ENCODE measurements around the gene C16orf46.
A peak's percentile ranks its signal among the peaks of the same experiment; 100 is the strongest.

DNA sequence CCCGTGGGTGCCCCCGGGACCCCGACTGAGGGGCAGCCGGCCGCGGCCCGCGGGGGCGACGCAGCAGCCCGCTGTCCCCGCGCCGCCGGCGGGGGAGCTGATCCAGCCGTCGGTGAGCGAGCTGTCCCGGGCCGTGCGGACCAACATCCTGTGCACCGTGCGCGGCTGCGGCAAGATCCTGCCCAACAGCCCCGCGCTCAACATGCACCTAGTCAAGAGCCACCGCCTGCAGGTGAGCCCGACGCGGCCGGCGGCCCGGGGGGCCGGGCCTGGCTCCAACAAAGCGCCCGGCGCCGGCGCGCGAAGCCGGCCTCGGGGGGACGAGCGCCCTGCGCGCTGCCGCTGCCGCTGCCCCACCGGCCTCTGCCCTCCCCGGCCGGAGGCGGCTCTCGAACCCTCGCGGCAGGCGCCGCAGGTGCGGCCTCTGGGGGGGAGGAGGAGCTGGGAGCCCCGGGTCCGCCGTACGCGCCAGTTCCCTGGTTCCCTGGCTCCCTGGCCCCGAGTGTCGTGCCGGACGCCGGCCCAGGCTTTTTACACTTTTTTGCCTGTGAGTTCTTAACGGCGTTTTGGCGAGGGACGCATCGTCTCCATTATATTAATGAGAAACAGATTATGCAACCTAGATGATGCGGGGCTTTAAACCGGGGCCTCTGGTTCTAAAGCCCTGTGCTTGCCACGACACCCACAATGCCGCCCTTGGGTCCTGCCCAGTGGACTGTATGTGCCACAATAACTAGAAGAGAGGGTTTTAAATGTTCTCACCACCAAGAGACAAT, 40.9 kb downstream of the C16orf46 start:
- TF ChIP-seq MEIS2 (CRISPR knock-in tag; IDR thresholded peaks at IDR 0.05) (0 out of 2 replicates have a peak, but pooled peaks have one; percentile 38), ZBTB33 (CRISPR knock-in tag; IDR thresholded peaks at IDR 0.05) (no peak), POLR2A (IDR thresholded peaks at IDR 0.05; ENCODE audit: insufficient read depth in 1 of 2, low read depth in 2 of 2, low read length in 2 of 2) (peak in 1 of 2 experiments; percentile 39; a peak in 1 of 4 replicates), DR1 (CRISPR knock-in tag; IDR thresholded peaks at IDR 0.05) (no peak), POLR2G (IDR thresholded peaks at IDR 0.05; ENCODE audit: low read depth, low read length) (no peak; the same call in 1 of the 2 replicates), ZNF674 (CRISPR knock-in tag; IDR thresholded peaks at IDR 0.05; ENCODE audit: low read depth) (no peak), FOXK2 (IDR thresholded peaks at IDR 0.05) (no peak), ARID2 (CRISPR knock-in tag; IDR thresholded peaks at IDR 0.05; ENCODE audit: borderline replicate concordance) (no peak), TCF7L2 (IDR thresholded peaks at IDR 0.05; ENCODE audit: low read depth, low read length) (no peak), SIN3A (IDR thresholded peaks at IDR 0.05; ENCODE audit: borderline replicate concordance, low read depth, low read length) (no peak; the same call in 1 of the 2 replicates)
- TF ChIP-seq, protein P1, sequence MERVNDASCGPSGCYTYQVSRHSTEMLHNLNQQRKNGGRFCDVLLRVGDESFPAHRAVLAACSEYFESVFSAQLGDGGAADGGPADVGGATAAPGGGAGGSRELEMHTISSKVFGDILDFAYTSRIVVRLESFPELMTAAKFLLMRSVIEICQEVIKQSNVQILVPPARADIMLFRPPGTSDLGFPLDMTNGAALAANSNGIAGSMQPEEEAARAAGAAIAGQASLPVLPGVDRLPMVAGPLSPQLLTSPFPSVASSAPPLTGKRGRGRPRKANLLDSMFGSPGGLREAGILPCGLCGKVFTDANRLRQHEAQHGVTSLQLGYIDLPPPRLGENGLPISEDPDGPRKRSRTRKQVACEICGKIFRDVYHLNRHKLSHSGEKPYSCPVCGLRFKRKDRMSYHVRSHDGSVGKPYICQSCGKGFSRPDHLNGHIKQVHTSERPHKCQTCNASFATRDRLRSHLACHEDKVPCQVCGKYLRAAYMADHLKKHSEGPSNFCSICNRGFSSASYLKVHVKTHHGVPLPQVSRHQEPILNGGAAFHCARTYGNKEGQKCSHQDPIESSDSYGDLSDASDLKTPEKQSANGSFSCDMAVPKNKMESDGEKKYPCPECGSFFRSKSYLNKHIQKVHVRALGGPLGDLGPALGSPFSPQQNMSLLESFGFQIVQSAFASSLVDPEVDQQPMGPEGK (CRISPR knock-in tag; IDR thresholded peaks at IDR 0.05), result 0 out of 2 replicates have a peak, but pooled peaks have one; percentile 41
- TF ChIP-seq, protein P2, sequence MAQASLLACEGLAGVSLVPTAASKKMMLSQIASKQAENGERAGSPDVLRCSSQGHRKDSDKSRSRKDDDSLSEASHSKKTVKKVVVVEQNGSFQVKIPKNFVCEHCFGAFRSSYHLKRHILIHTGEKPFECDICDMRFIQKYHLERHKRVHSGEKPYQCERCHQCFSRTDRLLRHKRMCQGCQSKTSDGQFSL (CRISPR knock-in tag; IDR thresholded peaks at IDR 0.05), result no peak
- TF ChIP-seq, protein P3, sequence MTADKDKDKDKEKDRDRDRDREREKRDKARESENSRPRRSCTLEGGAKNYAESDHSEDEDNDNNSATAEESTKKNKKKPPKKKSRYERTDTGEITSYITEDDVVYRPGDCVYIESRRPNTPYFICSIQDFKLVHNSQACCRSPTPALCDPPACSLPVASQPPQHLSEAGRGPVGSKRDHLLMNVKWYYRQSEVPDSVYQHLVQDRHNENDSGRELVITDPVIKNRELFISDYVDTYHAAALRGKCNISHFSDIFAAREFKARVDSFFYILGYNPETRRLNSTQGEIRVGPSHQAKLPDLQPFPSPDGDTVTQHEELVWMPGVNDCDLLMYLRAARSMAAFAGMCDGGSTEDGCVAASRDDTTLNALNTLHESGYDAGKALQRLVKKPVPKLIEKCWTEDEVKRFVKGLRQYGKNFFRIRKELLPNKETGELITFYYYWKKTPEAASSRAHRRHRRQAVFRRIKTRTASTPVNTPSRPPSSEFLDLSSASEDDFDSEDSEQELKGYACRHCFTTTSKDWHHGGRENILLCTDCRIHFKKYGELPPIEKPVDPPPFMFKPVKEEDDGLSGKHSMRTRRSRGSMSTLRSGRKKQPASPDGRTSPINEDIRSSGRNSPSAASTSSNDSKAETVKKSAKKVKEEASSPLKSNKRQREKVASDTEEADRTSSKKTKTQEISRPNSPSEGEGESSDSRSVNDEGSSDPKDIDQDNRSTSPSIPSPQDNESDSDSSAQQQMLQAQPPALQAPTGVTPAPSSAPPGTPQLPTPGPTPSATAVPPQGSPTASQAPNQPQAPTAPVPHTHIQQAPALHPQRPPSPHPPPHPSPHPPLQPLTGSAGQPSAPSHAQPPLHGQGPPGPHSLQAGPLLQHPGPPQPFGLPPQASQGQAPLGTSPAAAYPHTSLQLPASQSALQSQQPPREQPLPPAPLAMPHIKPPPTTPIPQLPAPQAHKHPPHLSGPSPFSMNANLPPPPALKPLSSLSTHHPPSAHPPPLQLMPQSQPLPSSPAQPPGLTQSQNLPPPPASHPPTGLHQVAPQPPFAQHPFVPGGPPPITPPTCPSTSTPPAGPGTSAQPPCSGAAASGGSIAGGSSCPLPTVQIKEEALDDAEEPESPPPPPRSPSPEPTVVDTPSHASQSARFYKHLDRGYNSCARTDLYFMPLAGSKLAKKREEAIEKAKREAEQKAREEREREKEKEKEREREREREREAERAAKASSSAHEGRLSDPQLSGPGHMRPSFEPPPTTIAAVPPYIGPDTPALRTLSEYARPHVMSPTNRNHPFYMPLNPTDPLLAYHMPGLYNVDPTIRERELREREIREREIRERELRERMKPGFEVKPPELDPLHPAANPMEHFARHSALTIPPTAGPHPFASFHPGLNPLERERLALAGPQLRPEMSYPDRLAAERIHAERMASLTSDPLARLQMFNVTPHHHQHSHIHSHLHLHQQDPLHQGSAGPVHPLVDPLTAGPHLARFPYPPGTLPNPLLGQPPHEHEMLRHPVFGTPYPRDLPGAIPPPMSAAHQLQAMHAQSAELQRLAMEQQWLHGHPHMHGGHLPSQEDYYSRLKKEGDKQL (CRISPR knock-in tag; IDR thresholded peaks at IDR 0.05; ENCODE audit: low read depth), result no peak
- TF ChIP-seq, protein P4, sequence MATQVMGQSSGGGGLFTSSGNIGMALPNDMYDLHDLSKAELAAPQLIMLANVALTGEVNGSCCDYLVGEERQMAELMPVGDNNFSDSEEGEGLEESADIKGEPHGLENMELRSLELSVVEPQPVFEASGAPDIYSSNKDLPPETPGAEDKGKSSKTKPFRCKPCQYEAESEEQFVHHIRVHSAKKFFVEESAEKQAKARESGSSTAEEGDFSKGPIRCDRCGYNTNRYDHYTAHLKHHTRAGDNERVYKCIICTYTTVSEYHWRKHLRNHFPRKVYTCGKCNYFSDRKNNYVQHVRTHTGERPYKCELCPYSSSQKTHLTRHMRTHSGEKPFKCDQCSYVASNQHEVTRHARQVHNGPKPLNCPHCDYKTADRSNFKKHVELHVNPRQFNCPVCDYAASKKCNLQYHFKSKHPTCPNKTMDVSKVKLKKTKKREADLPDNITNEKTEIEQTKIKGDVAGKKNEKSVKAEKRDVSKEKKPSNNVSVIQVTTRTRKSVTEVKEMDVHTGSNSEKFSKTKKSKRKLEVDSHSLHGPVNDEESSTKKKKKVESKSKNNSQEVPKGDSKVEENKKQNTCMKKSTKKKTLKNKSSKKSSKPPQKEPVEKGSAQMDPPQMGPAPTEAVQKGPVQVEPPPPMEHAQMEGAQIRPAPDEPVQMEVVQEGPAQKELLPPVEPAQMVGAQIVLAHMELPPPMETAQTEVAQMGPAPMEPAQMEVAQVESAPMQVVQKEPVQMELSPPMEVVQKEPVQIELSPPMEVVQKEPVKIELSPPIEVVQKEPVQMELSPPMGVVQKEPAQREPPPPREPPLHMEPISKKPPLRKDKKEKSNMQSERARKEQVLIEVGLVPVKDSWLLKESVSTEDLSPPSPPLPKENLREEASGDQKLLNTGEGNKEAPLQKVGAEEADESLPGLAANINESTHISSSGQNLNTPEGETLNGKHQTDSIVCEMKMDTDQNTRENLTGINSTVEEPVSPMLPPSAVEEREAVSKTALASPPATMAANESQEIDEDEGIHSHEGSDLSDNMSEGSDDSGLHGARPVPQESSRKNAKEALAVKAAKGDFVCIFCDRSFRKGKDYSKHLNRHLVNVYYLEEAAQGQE (IDR thresholded peaks at IDR 0.05; ENCODE audit: borderline replicate concordance in 1 of 2, low read depth in 1 of 2, low read length in 2 of 2), result no peak

Data from HepG2 (cell line).